T-helper 22 cell (primary cell): ENCODE data around the gene SLC35C1.
"Not testable (repeated sequence)": the region's sequence is repeated elsewhere in the genome, so short reads cannot be mapped to it uniquely, and the experiment has no call there.

Experiments
- DNase-seq: peaks from one replicate; pipeline ENCODE4 v3.0.0-alpha.2; 2020; ENCODE audit warnings: low read depth

Gene SLC35C1

GRCh38 chr11:45788887-45789286 is 16.1 kb upstream of the SLC35C1 start:
- DNase-seq = no peak

- no peak for DNase-seq
These were observed 13.4 kb upstream of the SLC35C1 start for GRCh38 chr11:45791524-45791923.

GRCh38 chr11:45794169-45794568 is 10.8 kb upstream of the SLC35C1 start:
- DNase-seq = no peak

GRCh38 chr11:45795379-45795778 is 9.6 kb upstream of the SLC35C1 start:
- DNase-seq = no peak

GRCh38 chr11:45796461-45796861 is 8.5 kb upstream of the SLC35C1 start:
- no peak for DNase-seq

GRCh38 chr11:45798793-45799441 is 6.0 kb upstream of the SLC35C1 start:
- DNase-seq = no peak

- DNase-seq = no peak
These were observed 5.4 kb upstream of the SLC35C1 start for GRCh38 chr11:45799562-45799961.

- DNase-seq = no peak
These were observed 4.7 kb upstream of the SLC35C1 start for GRCh38 chr11:45800261-45800660.

- no peak for DNase-seq
These were observed 3.1 kb upstream of the SLC35C1 start for GRCh38 chr11:45801723-45802315.

GRCh38 chr11:45802531-45803317 is 2.2 kb upstream of the SLC35C1 start:
- no peak for DNase-seq

GRCh38 chr11:45803971-45804760 is 783 bp upstream of the SLC35C1 start:
- DNase-seq = peak; percentile 51

GRCh38 chr11:45805305-45806071 is 539 bp downstream of the SLC35C1 start:
- DNase-seq = no peak

- no peak for DNase-seq
These were observed 1.4 kb downstream of the SLC35C1 start for GRCh38 chr11:45806072-45806933.

- no peak for DNase-seq
These were observed 2.2 kb downstream of the SLC35C1 start for GRCh38 chr11:45806937-45807791.

- no peak for DNase-seq
These were observed 2.9 kb downstream of the SLC35C1 start for GRCh38 chr11:45807792-45808238.

- not testable (repeated sequence) for DNase-seq
These were observed 3.5 kb downstream of the SLC35C1 start for GRCh38 chr11:45808427-45808826.

- DNase-seq = no peak
These were observed 4.8 kb downstream of the SLC35C1 start for GRCh38 chr11:45809456-45810395.

GRCh38 chr11:45810431-45811108 is 5.6 kb downstream of the SLC35C1 start:
- DNase-seq = no peak
